ENCODE measurements around the gene BRME1.

Gene BRME1

DNA sequence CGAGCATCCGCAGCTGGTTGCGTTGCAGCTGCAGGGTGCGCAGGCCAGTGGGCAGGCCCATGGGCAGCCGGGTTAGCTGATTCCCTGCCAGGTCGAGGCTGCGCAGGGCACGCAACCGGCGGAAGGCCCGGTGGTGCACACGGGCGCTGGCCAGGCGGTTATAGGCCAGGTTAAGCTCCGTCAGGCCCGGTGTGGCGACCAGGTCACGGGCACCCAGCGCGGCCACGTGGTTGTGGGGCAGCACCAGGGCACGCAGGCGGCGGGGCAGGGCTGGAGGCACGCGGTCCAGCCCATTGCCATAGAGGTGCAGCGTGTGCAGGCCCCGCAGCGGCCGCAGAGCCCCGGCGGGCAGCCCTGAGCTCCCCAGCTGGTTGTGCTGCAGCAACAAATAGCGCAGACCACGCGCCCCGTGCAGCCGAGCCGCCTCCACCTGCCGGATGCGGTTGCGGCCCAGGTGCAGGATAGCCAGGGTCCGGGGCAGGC, 27.0 kb upstream of the BRME1 start:
- H3K4me3 ChIP-seq (ENCODE audit: low read depth, low read length), result no peak overlapping the region
- TF ChIP-seq, protein P1, sequence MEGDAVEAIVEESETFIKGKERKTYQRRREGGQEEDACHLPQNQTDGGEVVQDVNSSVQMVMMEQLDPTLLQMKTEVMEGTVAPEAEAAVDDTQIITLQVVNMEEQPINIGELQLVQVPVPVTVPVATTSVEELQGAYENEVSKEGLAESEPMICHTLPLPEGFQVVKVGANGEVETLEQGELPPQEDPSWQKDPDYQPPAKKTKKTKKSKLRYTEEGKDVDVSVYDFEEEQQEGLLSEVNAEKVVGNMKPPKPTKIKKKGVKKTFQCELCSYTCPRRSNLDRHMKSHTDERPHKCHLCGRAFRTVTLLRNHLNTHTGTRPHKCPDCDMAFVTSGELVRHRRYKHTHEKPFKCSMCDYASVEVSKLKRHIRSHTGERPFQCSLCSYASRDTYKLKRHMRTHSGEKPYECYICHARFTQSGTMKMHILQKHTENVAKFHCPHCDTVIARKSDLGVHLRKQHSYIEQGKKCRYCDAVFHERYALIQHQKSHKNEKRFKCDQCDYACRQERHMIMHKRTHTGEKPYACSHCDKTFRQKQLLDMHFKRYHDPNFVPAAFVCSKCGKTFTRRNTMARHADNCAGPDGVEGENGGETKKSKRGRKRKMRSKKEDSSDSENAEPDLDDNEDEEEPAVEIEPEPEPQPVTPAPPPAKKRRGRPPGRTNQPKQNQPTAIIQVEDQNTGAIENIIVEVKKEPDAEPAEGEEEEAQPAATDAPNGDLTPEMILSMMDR (IDR thresholded peaks at IDR 0.05; ENCODE audit: borderline replicate concordance, insufficient read depth, low read depth, low read length), result no peak

DNA sequence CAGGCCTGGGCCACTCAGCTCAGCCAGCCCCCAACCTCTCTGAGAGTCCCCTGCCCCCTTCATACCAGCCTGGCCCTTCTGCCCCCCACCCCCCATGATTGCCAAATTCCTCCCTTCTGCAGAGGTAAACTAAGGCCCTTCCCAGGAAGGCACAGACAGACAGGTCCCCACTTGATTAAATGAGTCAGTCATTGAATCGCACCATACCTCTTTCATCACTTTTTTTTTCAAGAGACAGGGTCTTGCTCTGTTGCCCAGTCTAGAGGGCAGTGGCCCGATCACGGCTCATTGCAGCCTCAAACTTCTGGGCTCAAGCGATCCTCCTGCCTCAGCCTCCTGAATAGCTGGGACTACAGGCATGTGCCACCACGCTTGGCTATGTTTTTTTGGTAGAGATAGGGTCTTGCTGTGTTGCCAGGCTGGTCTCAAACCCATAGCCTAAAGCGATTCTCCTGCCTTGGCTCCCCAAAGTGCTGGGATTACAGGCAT, 26.3 kb upstream of the BRME1 start:
- no peak overlapping the region for H3K4me3 ChIP-seq (ENCODE audit: low read depth, low read length)
- TF ChIP-seq, protein P1 (IDR thresholded peaks at IDR 0.05; ENCODE audit: borderline replicate concordance, insufficient read depth, low read depth, low read length), result no peak

GRCh38 chr19:13931391-13932148, 25.7 kb upstream of the BRME1 start:
- no peak overlapping the region for H3K4me3 ChIP-seq (ENCODE audit: low read depth, low read length)
- TF ChIP-seq, protein P1 (IDR thresholded peaks at IDR 0.05; ENCODE audit: borderline replicate concordance, insufficient read depth, low read depth, low read length), result no peak

GRCh38 chr19:13930402-13930801, 24.5 kb upstream of the BRME1 start:
- TF ChIP-seq, protein P1 (IDR thresholded peaks at IDR 0.05; ENCODE audit: borderline replicate concordance, insufficient read depth, low read depth, low read length), result no peak
- no peak overlapping the region for H3K4me3 ChIP-seq (ENCODE audit: low read depth, low read length)

- TF ChIP-seq, protein P1 (IDR thresholded peaks at IDR 0.05; ENCODE audit: borderline replicate concordance, insufficient read depth, low read depth, low read length), result no peak
- H3K4me3 ChIP-seq (ENCODE audit: low read depth, low read length), result no peak overlapping the region
These were observed 24.0 kb upstream of the BRME1 start for GRCh38 chr19:13929956-13930355.

- H3K4me3 ChIP-seq (ENCODE audit: low read depth, low read length), result no peak overlapping the region
- TF ChIP-seq, protein P1 (IDR thresholded peaks at IDR 0.05; ENCODE audit: borderline replicate concordance, insufficient read depth, low read depth, low read length), result no peak
These were observed 23.4 kb upstream of the BRME1 start for GRCh38 chr19:13929340-13929739.

DNA sequence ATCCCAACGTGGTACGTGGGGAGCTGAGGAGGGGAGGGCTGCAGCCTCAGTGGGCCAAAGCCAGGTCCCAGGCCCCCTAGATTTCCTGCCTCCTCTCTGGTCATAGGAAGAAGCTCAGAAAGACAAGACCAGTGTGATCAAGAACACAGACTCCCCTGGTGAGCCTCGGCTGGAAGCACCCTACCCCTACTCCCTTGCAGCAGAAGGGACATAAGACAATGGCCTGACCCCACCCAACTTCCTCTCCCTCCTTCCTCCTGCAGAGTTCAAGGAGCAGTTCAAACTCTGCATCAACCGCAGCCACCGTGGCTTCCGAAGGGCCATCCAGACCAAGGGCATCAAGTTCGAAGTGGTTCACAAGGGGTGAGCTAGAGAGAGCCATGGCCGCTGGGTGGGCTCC, 20.8 kb upstream of the BRME1 start:
- TF ChIP-seq, protein P1 (IDR thresholded peaks at IDR 0.05; ENCODE audit: borderline replicate concordance, insufficient read depth, low read depth, low read length), result no peak
- H3K4me3 ChIP-seq (ENCODE audit: low read depth, low read length), result no peak overlapping the region
